Body of pancreas (tissue), 4 donors: Measurements from ENCODE around the gene ESF1. TPM values are rescaled to one million over a fixed set of nuclear protein-coding genes. Genes with fewer than 3 reads are reported as not detected.

Experiments
- ATAC-seq: fragments of 150-250 bp; one replicate; pipeline ENCODE4 v1.9.1; 2016
- DNase-seq, 4 donors: peaks; one replicate each; pipeline ENCODE4 v3.0.0-alpha.2; 2019
- H3K27ac ChIP-seq, 4 donors: fragments of 200-600 bp; sonication (generic); 1 replicate in 3 of 4; 2 replicates in 1 of 4; pipeline versions ENCODE4 v1.5.1 to v1.6.1; 2016 to 2019; ENCODE audit warnings: mild to moderate bottlenecking in 1 of 4, mixed read lengths in 1 of 4, moderate library complexity in 1 of 4
- H3K27me3 ChIP-seq, 2 donors: fragments of 200-600 bp; sonication (generic); one replicate each; pipeline ENCODE4 v1.6.0; 2016; ENCODE audit warnings: mild to moderate bottlenecking in 1 of 2
- H3K36me3 ChIP-seq, 2 donors: fragments of 200-600 bp; sonication (generic); replicated peaks in 1 of 2; 2 replicates each; pipeline ENCODE4 v1.5.1; 2016; ENCODE audit warnings: low read depth in 2 of 2; ENCODE audit not compliant: insufficient read depth in 1 of 2
- H3K4me1 ChIP-seq: fragments of 200-600 bp; sonication (generic); one replicate; pipeline ENCODE4 v1.6.0; 2016
- H3K4me3 ChIP-seq, 2 donors: fragments of 200-600 bp; sonication (generic); 1 replicate in 1 of 2; 2 replicates in 1 of 2; pipeline ENCODE4 v1.5.1; 2016 to 2019
- H3K9me3 ChIP-seq, 3 donors: fragments of 200-600 bp; sonication (generic); 1 replicate in 2 of 3; 2 replicates in 1 of 3; pipeline ENCODE4 v1.5.1; 2016
- POLR2A ChIP-seq, 3 donors: fragments of 450-650 bp; IDR thresholded peaks; one replicate each; pipeline ENCODE4 v1.6.1; 2016; ENCODE audit warnings: antibody characterized with exemption in 3 of 3, mild to moderate bottlenecking in 2 of 3
- WGBS, 2 donors: methylation state at CpG; one replicate each; pipeline ENCODE4 v1.1.5; 2017; 5-methylcytosine and 5-hydroxymethylcytosine counted together
- intact Hi-C: fragments of 100-400 bp; cut with DNase I; formaldehyde crosslinking; loops from one replicate; pipeline ENCODE4 v1.15.1; 2023
- total RNA-seq, 2 donors: library from RNA; depleted of rRNA; stranded (reverse); fragments of >200 nt; gene quantifications; one replicate each; pipeline ENCODE4 v1.1.0, GENCODE V29; 2016
- TF ChIP-seq, protein P1 (sequence below), 7 experiments: fragments of 450-650 bp in 4 of 7; fragments of 200-600 bp in 3 of 7; sonication (generic) in 3 of 7; IDR thresholded peaks; one replicate each; pipeline ENCODE4 v1.5.1; 2016 to 2019; ENCODE audit warnings: antibody characterized with exemption in 7 of 7

The ESF1 gene
- total RNA-seq, 2 donors from 2014 or later = 12.5 to 16.5 TPM

DNA sequence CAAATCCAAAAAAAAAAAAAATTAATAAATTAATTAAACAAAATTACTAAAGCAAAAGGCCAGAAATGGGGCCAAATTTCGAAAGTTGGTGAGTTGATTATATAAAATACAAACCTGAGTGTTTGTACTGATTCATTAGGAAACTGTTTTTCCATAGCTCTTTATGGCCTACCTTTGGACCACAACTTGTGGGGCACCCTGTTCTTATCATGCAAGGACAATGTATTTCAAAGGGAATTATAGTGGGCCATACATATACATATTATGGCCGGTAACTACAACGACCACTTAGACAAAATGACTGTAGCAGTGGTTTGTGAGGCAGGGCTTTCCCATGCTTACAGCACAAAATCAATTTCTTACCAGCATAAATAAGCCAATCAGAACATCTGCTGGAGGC, 69.5 kb downstream of the ESF1 start:
- no peaks in the 10 kb centered on the region for H3K27me3 ChIP-seq
- ATAC-seq (no peak), DNase-seq (no peak)
- no peak for TF ChIP-seq POLR2A (IDR thresholded peaks at IDR 0.05)
- TF ChIP-seq, protein P1, sequence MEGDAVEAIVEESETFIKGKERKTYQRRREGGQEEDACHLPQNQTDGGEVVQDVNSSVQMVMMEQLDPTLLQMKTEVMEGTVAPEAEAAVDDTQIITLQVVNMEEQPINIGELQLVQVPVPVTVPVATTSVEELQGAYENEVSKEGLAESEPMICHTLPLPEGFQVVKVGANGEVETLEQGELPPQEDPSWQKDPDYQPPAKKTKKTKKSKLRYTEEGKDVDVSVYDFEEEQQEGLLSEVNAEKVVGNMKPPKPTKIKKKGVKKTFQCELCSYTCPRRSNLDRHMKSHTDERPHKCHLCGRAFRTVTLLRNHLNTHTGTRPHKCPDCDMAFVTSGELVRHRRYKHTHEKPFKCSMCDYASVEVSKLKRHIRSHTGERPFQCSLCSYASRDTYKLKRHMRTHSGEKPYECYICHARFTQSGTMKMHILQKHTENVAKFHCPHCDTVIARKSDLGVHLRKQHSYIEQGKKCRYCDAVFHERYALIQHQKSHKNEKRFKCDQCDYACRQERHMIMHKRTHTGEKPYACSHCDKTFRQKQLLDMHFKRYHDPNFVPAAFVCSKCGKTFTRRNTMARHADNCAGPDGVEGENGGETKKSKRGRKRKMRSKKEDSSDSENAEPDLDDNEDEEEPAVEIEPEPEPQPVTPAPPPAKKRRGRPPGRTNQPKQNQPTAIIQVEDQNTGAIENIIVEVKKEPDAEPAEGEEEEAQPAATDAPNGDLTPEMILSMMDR (IDR thresholded peaks at IDR 0.05) = no peak
- intact Hi-C loops = no loop called here
- no peak overlapping the region for H3K4me3 ChIP-seq
- no peak overlapping the region for H3K27ac ChIP-seq
- peaks cover 0 to 11% (median 0%) of the 10 kb centered on the region in 3 donors for H3K9me3 ChIP-seq
- no peaks in the 10 kb centered on the region for H3K4me1 ChIP-seq
- peaks cover 13 to 17% of the 10 kb centered on the region in 2 donors for H3K36me3 ChIP-seq
- 87 to 91% methylated on average over 3 of the region's 3 CpGs for WGBS, 2 donors

DNA sequence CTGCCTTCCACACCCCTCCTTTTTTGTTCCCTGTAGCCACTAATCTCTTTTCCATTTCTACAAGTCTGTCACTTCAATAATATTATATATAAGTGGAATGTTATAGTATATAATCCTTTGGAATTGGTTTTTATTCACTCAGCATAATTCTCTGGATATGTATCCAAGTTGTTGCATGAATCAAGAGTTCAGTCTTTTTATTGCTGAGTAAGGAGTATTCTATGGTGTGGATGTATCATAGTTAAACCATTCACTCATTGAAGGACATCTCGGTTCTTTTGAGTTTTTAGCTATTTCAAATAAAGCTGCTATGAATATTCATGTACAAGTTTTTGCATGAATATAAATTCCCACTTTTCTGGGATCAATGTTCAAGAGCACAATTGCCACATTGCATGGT, 76.5 kb downstream of the ESF1 start:
- Histone ChIP-seq H3K27ac (no peak overlapping the region), H3K9me3 (peaks cover 0 to 11% (median 0%) of the 10 kb centered on the region in 3 donors), H3K4me1 (no peaks in the 10 kb centered on the region), H3K36me3 (no peaks in the 10 kb centered on the region), H3K4me3 (no peak overlapping the region), H3K27me3 (no peaks in the 10 kb centered on the region)
- ATAC-seq = no peak
- intact Hi-C loops = no loop called here
- no peak for DNase-seq
- no peak for TF ChIP-seq POLR2A (IDR thresholded peaks at IDR 0.05)
- TF ChIP-seq, protein P1 (IDR thresholded peaks at IDR 0.05) = no peak
- WGBS, 2 donors = 68 to 84% methylated on average over 1 of the region's 1 CpG

DNA sequence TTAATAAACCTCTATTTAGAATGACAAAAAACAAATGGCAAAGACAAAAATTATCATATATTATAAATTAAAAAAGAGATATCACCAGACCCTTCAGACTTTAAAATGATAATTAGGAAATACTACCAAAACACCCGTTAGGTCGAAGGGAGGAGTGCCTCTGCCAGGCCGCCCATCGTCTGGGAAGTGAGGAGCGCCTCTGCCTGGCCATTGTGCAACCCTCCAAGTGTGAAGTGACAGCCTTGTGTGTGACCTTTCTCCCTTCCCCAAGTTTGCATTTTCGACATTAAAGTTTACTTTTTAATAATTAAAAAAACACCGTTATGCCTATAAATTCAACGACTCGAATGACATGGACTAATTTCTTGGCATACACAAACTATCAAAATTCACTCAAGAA, 81.5 kb downstream of the ESF1 start:
- DNase-seq (no peak), ATAC-seq (no peak)
- intact Hi-C loops = no loop called here
- H3K9me3 ChIP-seq = no peaks in the 10 kb centered on the region
- no peaks in the 10 kb centered on the region for H3K4me1 ChIP-seq
- H3K4me3 ChIP-seq = no peak overlapping the region
- H3K27ac ChIP-seq = no peak overlapping the region
- WGBS, 2 donors = 60 to 62% methylated on average over 9 of the region's 9 CpGs
- TF ChIP-seq, protein P1 (IDR thresholded peaks at IDR 0.05) = no peak
- TF ChIP-seq POLR2A (IDR thresholded peaks at IDR 0.05) = no peak
- no peaks in the 10 kb centered on the region for H3K36me3 ChIP-seq
- H3K27me3 ChIP-seq = no peaks in the 10 kb centered on the region

DNA sequence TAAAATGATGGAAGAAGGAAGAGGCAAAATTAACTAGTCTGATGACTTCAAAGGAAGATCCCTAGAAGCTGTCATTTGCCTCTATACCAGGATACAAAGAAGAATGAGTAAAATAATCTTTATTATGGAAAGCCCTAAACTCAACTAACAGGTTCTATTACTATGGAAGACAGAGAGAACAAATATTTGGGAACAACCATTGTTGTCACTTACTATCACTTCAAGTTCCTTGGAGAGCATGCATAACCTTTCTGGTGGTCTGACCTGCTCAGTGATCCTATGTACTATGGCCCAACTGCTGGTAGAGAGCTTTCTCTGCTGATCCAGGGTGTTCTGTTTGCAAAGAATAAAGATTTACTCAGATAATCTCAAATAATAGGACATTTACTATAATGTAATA, 83.2 kb downstream of the ESF1 start:
- intact Hi-C loops = no loop called here
- no peaks in the 10 kb centered on the region for H3K27me3 ChIP-seq
- no peaks in the 10 kb centered on the region for H3K9me3 ChIP-seq
- no peaks in the 10 kb centered on the region for H3K36me3 ChIP-seq
- H3K27ac ChIP-seq = no peak overlapping the region
- ATAC-seq (no peak), DNase-seq (no peak)
- TF ChIP-seq POLR2A (IDR thresholded peaks at IDR 0.05) = no peak
- TF ChIP-seq, protein P1 (IDR thresholded peaks at IDR 0.05) = no peak
- H3K4me1 ChIP-seq = no peaks in the 10 kb centered on the region
- H3K4me3 ChIP-seq = no peak overlapping the region

DNA sequence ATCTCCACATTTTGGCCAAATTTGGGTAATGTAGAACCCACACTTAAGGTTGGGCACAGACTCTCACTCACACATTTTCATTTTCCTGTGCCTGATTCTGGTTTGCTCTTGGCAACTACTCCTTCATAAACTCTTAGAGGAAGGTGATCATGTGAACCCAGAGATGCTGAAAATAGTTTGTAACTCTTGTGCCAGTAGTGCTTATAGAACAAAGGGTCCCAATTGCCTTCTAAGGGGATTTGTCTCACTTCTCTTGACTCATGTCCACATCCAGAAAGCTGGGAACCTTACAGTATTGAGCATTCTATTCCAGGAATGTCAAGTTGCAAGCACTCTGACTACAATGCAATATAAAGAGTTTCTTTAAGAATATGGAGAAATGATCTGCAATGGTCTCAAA, 84.0 kb downstream of the ESF1 start:
- Histone ChIP-seq H3K9me3 (no peaks in the 10 kb centered on the region), H3K4me3 (no peak overlapping the region), H3K36me3 (no peaks in the 10 kb centered on the region), H3K4me1 (no peaks in the 10 kb centered on the region), H3K27ac (no peak overlapping the region), H3K27me3 (no peaks in the 10 kb centered on the region)
- intact Hi-C loops = no loop called here
- ATAC-seq (no peak), DNase-seq (no peak)
- TF ChIP-seq, protein P1 (IDR thresholded peaks at IDR 0.05) = no peak
- TF ChIP-seq POLR2A (IDR thresholded peaks at IDR 0.05) = no peak
